HG03342 (cell line): ENCODE results near the gene PCNX1.

Experiments used
- ATAC-seq: cut with Tn5 transposase; IDR thresholded peaks from one replicate; pipeline ENCODE4 v1.9.1; 2021; ENCODE audit warnings: mild to moderate bottlenecking, moderate library complexity; ENCODE audit not compliant: unreplicated experiment

The PCNX1 gene

DNA sequence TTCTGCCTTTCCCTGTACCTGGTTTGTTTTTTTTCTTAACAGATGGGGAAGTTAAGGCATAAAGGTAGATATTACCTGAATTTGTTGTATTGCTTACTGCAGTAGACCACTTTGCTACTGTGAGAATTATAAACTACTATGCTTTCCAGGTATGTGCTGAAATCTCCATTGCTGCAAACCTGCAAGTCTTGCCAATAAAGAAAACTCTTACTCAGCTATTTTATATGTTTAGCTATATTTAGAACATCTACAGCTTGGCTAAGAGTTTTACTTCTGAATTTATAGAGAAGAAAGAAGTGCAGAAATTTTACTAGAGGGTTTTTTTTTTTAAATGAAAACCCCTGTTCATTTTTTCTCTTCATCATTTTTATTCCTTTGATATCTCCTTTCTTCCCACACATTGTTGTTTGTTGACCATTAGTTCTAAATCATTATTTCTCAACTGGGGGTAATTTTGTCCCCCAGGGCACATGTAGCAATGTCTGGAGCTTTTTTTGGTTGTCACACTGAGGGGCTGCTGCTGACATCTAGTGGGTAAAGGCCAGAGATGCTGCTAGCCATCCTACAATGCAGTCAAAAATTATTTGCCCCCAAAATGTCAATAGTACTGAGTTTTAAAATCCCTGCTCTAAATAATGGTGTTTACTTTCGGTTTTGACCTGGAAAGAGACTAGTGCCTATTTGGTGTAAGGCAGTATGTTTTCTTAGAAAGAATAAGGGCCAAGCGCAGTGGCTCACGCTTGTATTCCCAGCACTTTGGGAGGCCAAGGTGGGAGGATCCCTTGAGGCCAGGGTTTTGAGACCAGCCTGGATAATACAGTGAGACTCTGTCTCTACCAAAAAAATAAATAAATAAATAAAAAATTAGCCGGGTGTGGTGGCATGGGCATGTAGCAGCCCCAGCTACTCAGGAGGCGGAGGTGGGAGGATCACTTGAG lies 48.6 kb downstream of the PCNX1 start:
- no peak for ATAC-seq

GRCh38 chr14:70956511-70956910 lies 49.3 kb downstream of the PCNX1 start:
- ATAC-seq, result no peak

GRCh38 chr14:70957710-70958109 lies 50.5 kb downstream of the PCNX1 start:
- ATAC-seq, result no peak

DNA sequence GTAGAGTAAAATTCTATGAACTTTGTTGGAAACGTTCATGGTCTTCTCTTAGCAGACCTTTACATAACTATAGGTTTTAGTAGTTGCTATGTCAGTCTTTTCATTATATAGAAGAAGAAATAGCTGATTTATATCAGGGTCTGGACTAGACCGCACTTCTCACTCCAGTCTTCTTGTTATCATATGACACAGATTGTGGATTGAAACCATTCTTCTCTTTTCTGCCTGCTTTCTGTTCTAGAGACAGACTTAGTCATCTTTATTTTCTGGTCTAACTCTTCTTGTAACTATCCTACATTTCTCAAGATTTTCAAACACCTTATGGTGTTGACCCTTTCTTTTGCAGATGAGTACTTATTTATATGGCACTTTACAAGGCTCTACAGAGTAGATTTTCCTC lies 55.7 kb downstream of the PCNX1 start:
- ATAC-seq, result no peak

GRCh38 chr14:70964492-70964891 lies 57.2 kb downstream of the PCNX1 start:
- no peak for ATAC-seq

- no peak for ATAC-seq
Measured at GRCh38 chr14:70971560-70971959, 64.3 kb downstream of the PCNX1 start.

GRCh38 chr14:70972107-70972976 lies 65.1 kb downstream of the PCNX1 start:
- ATAC-seq, result no peak

DNA sequence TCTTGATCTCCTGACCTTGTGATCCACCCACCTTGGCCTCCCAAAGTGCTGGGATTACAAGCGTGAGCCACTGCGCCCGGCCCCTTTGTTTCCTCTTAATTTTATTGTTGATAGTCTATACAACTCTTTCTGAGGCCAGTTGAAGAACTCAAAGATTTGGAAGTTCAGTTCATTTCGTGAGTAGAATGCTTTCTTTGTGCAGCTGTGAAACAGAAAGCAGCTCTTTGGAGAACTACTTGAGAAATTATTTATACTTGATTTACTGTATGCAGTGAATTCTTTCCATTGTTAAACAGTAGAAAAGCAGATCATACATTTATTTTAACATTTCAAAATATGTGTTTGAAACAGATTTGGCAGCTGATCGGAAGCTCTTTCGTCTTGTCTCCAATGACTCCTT lies 69.3 kb downstream of the PCNX1 start:
- ATAC-seq, result no peak

DNA sequence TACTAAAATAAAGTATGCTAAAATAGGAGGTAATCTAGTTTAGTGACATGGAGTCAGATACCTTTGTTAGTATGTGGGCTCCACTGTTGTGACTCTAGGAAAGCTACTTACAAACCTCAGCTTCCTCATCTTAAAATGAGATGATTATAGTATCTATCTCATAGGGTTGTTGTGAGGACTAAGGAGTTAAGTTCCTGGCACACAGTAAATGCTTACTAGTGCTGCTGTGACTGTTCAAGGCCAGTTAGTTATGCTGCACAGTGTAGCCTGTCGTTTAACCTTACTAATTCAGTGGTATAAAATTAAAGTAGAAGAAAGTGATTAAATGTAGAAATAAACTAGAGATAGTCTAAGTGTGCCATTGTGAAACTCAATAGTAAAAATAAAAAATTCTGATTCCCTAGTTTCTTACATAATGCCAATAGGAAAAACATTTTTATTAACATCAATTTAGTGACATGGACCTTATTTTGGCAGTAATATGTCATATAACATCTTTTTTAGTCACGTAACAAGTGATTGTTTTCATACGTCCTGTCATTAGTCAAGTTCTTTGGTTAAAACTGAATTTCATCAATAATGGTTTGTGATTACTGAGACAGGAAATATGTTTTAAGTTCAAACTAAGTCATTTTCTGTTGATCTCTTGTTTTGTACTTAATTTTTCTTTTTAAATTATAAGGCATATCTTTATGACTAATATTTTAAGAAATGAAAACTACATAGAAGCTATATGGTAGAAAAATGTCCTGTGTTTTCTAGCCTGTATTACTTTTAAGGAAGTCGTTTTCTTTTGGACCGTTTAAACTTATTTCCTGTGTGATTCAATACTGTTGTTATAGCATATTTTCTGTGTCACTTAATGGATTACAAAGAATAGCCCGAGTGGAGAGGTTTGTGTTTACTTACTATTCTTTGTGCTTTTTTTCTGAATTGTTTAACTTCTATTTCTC lies 74.0 kb downstream of the PCNX1 start:
- no peak for ATAC-seq

DNA sequence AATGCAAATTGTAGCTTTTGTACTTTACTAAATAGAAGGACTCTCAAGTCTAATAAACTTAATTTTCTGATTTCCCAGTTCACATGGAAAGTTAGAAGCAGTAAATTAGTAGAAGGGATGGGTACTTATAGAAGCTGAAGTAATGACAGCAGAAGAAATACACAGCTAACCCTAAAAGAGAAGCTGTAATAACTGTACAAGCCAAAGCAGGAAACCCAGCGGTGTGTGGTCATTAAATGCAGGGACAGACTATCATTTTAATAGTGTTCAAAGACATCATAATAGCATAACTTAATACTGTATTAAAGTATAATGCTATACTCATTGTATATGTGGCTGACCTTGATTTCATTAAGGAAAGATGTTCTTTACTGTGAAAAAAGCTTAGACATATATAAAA lies 74.9 kb downstream of the PCNX1 start:
- no peak for ATAC-seq

DNA sequence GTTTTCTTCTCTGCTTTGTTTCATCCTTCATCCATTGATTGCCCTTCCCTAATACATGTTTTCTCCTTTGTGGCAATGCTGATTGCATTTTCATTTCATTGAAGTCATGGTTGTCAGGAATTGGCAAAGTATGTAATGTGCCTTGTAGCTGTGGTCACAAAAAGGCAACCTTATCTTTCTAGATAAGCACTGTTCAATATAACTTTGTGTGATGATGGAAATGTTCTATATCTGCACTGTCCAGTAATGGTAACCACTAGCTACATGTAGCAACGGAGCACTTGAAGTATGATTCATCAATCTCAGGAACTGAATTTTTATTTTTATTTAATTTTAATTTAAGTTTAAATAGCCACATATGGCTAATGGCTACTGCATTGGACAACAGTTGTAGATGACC lies 79.8 kb downstream of the PCNX1 start:
- ATAC-seq, result no peak

DNA sequence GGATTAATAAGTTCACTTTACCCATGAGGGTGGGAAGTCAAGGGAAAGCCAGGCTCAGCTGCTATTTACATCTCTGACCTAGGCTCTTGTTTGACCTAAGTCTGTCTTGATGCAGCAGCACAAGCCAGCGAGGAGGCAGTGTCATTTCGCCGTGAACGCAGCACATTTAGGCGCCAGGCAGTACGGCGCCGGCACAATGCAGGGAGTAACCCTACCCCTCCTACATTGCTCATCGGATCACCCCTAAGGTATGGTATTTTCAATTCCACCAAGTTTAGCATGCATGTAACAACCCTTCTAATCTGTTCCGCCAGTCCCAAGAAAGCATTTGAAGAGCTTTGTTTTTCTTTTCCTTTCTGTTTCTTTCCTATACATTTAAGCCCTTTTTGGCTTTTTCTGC lies 81.2 kb downstream of the PCNX1 start:
- no peak for ATAC-seq

DNA sequence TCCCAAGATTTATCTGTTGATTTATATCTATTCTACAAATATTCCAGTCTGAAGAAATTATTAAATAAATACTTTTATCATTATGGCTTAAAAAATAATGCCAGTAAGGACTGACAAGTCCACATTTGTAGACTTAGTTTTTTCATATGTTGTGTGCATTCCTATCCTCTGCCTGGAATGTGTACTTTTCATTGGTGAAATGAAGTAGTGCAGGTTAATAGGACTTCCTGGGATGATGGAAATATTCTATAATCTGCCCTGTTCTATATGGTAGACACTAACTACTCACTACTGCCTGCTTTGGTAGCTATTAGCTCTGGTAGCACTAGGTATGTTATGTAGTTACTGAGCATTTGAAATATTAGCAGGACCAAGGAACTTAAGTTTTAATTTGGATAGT lies 86.7 kb downstream of the PCNX1 start:
- ATAC-seq, result no peak

DNA sequence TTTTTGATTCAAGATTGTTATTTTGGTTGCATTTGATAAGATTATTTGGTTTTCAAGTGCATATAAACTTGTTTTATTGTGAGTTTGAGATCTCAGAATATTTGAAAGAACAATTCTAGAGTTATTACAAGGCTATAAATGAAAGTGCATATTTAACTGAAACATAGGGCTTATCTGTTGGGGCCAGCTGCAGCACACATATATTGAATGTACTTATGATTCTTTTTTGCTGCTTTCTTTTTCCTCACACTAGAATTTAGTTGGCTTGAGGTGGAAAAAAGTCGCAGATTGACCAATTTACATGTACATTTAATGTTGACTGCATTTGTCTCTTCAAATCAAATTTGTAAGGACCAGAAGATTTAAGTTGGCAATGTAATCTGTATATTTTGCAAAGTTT lies 88.0 kb downstream of the PCNX1 start:
- no peak for ATAC-seq

- no peak for ATAC-seq
Measured at GRCh38 chr14:70995671-70996070, 88.4 kb downstream of the PCNX1 start.

DNA sequence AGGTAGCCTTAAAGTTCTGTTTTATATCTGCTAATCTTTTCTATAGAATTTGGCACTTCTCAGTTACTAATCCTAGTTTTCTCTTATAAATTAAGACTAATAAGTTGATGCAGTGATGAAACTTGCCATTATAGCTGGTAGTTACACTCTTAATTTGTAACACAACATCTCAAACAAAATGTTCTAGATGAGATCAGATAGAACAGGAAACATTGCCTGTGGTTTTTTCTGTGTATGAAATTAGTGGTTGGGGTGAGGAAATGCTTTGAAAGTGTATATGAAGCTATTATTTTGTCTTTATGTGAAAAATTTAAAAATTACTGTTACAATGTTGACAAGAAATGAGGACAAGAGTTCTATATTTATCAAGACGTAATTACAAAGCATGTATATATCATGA lies 91.9 kb downstream of the PCNX1 start:
- ATAC-seq, result no peak

- ATAC-seq, result no peak
Measured at GRCh38 chr14:71000091-71000490, 92.8 kb downstream of the PCNX1 start.

GRCh38 chr14:71001742-71002141 lies 94.5 kb downstream of the PCNX1 start:
- no peak for ATAC-seq

- no peak for ATAC-seq
Measured at GRCh38 chr14:71003156-71003555, 95.9 kb downstream of the PCNX1 start.

GRCh38 chr14:71004481-71004880 lies 97.2 kb downstream of the PCNX1 start:
- ATAC-seq, result no peak

- ATAC-seq, result no peak
Measured at GRCh38 chr14:71005076-71005475, 97.8 kb downstream of the PCNX1 start.
